ENCODE results near the gene TNFSF18.
A peak's percentile ranks its signal among the peaks of the same experiment; 100 is the strongest.

Gene TNFSF18

GRCh38 chr1:173038875-173039554 lies 11.7 kb downstream of the TNFSF18 start:
- no peak for DNase-seq

- DNase-seq, result no peak
Measured at GRCh38 chr1:173024543-173024942, 26.2 kb downstream of the TNFSF18 start.

DNA sequence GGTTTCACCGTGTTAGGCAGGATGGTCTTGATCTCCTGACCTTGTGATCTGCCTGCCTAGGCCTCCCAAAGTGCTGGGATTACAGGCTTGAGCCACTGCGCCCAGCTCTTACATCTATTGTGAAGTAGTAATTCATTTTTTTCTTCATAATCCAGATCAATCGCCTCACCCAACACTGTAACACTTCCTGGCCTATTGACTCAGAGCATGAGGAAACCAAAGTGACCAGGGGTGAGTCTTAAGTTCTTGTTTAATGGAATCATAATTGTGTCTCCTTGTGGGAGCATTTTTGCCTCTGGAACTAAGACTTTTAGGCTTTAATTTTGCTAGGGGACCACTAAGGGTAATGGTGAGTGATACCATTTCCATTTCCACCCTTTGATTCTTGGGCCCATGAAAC lies 27.4 kb downstream of the TNFSF18 start:
- DNase-seq, result no peak

DNA sequence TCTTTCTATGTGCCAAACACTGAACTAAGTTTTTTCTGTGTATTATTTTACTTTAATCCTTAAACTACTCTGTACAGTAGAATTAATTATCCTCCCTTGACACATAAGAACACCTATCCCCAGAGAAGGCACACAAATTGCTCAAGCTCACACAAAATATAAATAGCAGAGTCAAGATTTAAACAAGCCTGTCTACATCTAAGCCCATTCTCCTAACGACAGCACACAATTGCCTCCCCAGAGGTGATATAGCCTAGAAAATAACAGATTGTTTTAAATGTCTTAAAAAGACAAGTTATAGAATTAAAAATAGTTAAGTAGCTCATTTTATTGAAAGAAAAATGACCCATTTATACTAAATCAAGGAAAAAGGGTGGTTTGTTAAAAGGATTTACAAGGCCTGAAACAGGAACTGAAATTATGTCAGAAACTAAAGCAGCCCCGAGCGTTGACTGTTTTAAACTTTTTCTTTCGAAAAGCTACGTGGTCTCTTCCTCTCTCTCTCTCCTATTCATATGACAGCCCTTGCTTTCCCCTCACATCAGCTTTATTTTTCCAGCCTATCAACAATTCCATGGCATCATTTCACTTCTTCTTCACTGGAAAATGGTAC lies 30.5 kb downstream of the TNFSF18 start:
- DNase-seq, result no peak

- DNase-seq, result no peak
Measured at GRCh38 chr1:173017792-173018191, 32.9 kb downstream of the TNFSF18 start.

GRCh38 chr1:173016419-173016818 lies 34.3 kb downstream of the TNFSF18 start:
- no peak for DNase-seq

DNA sequence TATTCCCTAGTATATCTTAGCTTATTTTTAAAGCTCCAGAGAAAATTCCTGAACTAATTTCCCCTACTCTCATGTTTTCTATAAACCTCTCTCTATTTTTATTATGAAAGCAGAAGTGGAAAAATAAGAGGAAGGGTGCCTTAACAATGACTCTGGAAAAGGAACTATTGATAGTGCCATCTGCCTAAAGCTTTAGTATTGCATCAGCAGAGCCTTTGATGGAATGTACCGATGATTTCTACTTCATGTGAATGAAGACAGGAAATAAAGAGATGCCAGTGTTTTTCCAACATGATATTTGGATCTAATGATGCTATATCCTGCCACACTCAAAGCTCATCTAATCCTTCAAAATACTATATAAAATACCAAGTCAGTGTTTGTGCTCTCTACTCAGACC lies 35.1 kb downstream of the TNFSF18 start:
- DNase-seq, result no peak

GRCh38 chr1:173014160-173014559 lies 36.6 kb downstream of the TNFSF18 start:
- DNase-seq, result no peak

- no peak for DNase-seq
Measured at GRCh38 chr1:173012126-173012525, 38.6 kb downstream of the TNFSF18 start.

- DNase-seq, result no peak
Measured at GRCh38 chr1:173009597-173009996, 41.1 kb downstream of the TNFSF18 start.

DNA sequence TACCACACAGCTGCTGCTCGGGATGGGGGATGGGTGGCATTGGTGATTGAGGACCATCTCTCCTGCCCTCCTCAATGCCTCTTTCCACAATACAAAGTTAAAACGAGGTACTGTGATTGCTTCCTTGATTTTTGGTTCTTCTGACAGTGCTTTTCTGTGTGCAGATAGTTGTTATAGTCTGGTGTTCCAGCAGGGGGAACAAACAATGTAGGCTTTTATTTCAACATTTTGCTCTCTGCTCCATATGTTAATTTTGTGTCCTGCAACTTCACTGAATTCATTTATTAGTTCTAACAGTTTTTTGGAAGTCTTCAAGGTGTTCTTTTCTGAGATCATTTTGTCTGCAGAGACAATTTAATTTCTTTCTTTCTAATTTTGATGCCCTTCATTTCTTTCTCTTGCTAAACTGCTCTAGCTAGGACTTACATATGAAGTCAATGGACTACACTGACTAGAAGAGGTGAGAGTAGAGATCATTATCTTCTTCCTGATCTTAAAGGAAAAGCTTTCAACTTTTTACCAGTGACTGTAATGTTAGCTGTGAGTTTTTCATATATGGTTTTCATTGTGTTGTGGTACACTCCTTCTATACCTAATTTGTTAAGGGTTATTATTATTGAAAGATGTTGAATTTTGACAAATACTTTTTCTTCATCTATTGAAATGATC lies 45.4 kb downstream of the TNFSF18 start:
- DNase-seq, result no peak

GRCh38 chr1:173002891-173003838 lies 47.6 kb downstream of the TNFSF18 start:
- DNase-seq, result peak; percentile 22

DNA sequence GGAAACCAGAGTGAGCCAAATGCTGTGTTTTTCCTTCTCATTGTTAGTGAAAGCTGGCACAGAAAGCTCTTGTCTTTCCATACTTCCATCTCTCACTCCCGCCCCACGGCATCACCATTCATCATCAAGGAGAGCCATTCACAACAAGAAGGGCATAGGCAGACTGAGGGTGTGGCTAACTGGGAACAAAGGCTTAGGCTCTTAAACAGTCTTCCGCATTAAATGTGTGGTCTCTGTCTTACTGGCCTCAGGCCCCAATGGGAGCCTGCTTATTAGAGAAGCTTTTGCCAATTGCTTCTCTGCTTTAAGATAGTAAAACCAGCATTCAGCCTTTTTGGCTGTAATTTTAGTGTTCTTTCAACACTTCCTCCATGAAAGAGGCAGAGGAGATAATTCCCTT lies 51.4 kb downstream of the TNFSF18 start:
- DNase-seq, result no peak

- DNase-seq, result no peak
Measured at GRCh38 chr1:172997941-172998361, 52.8 kb downstream of the TNFSF18 start.

GRCh38 chr1:172993640-172994039 lies 57.1 kb downstream of the TNFSF18 start:
- no peak for DNase-seq

DNA sequence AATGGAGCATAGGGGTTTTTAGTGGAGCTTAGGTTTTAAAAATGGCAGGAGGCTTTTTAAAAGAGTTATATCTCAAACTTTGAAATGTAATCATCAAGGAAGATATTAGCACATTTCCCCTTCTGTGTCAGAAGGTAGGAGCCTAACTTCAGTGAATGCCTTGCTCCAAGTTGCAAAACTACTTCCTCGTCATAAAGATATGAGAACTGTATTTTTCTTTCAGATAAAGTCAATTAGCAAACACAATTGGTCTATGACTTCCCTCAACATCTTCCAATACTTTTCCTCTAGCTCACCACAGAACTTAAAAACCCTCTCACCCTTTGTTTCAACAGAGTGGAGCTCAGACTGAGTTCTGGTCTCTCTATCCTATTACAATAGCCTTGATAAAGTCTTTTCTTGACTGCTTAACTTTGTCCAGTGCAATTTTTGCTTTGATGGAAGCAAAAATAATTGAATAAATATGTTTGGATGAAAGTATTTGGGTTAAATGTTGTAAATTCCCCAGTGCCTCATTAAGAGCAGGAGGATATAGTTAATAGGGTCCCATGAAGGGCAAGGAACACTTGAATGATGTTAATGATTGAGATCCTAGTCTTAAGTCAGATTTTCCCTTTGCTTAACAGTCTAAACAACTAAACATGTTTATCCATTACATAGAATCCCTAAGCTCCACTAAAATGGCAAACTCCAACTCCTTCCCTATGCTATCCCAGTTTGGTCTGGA lies 58.9 kb downstream of the TNFSF18 start:
- DNase-seq, result no peak

GRCh38 chr1:172990598-172991215 lies 60.0 kb downstream of the TNFSF18 start:
- no peak for DNase-seq

Data from T1000 (cell line).